Adrenal gland (tissue), 12 donors: ENCODE results near the gene FMN1. TPM values are rescaled to one million over a fixed set of nuclear protein-coding genes. Genes with fewer than 3 reads are reported as not detected.

Experiments
- DNase-seq, 7 donors: peaks; one replicate each; pipeline ENCODE4 v3.0.0-alpha.2; 2019 to 2020
- H3K27ac ChIP-seq, 5 donors: fragments of 200-600 bp; sonication (generic) in 4 of 5; 1 replicate in 3 of 5; 2 replicates in 2 of 5; pipeline versions ENCODE4 v1.5.1 to v1.8.0; 2016 to 2020; ENCODE audit warnings: mild to moderate bottlenecking in 1 of 5
- H3K27me3 ChIP-seq: fragments of 200-600 bp; 2 replicates; pipeline ENCODE4 v1.8.0; 2021
- H3K36me3 ChIP-seq, 2 donors: fragments of 200-600 bp; replicated peaks in 1 of 2; 1 replicate in 1 of 2; 2 replicates in 1 of 2; pipeline versions ENCODE4 v1.5.1 to v1.8.0; 2018 to 2022
- H3K4me1 ChIP-seq, 2 donors: fragments of 200-600 bp; replicated peaks in 1 of 2; 1 replicate in 1 of 2; 2 replicates in 1 of 2; pipeline versions ENCODE4 v1.5.1 to v1.8.0; 2018 to 2021
- H3K4me3 ChIP-seq, 4 donors: fragments of 200-600 bp; sonication (generic) in 3 of 4; one replicate each; pipeline ENCODE4 v1.5.1; 2016 to 2018
- H3K9me3 ChIP-seq, 3 donors: fragments of 200-600 bp; sonication (generic) in 1 of 3; replicated peaks in 1 of 3; 1 replicate in 2 of 3; 2 replicates in 1 of 3; pipeline versions ENCODE4 v1.5.1 to v1.8.0; 2016 to 2021
- CTCF ChIP-seq, 6 experiments: fragments of 450-650 bp in 4 of 6; fragments of 200-600 bp in 2 of 6; sonication (generic) in 1 of 6; IDR thresholded peaks; 1 replicate in 5 of 6; 2 replicates in 1 of 6; pipeline versions ENCODE4 v1.5.1 to v1.8.0; 2016 to 2021; ENCODE audit warnings: antibody characterized with exemption in 6 of 6, mild to moderate bottlenecking in 2 of 6, moderate library complexity in 1 of 6
- POLR2A ChIP-seq, 2 donors: fragments of 450-650 bp; IDR thresholded peaks; one replicate each; pipeline ENCODE4 v1.6.1; 2017; ENCODE audit warnings: antibody characterized with exemption in 2 of 2, mild to moderate bottlenecking in 2 of 2, moderate library complexity in 1 of 2
- WGBS, 4 donors: extraction: QIAGEN DNeasy Blood & Tissue Kit in 2 of 4; methylation state at CpG; one replicate each; pipeline versions ENCODE4 v1.1.5 to v1.1.7; 2013 to 2017; 5-methylcytosine and 5-hydroxymethylcytosine counted together
- intact Hi-C, 2 donors: fragments of 100-400 bp; cut with DNase I; formaldehyde crosslinking; loops; one replicate each; pipeline versions ENCODE4 v1.14.1 to v1.15.0; 2022 to 2023
- polyA plus RNA-seq, 3 donors: library from polyadenylated mRNA; stranded (reverse); fragments of 200-250 nt in 2 of 3; fragments of 350-450 nt in 1 of 3; fragmentation: Illumina TruSeq in 1 of 3; extraction: RNeasy Lipid Tissue Mini Kit (QIAGEN cat#74804) in 1 of 3; gene quantifications; one replicate each; pipeline ENCODE4 v1.2.3, GENCODE V29; 2013 to 2014
- total RNA-seq, 9 donors: library from RNA; depleted of rRNA in 4 of 9; stranded (reverse); fragments of >200 nt in 4 of 9; fragments of 120-200 nt in 1 of 9; fragmentation: NEBNext Ultra II Directional in 1 of 9; extraction: Animal tissue kit (Norgen Biotek cat#: 25700) in 1 of 9; gene quantifications; one replicate each; pipeline versions ENCODE4 v1.1.0 to v1.2.4, GENCODE V29; 2013 to 2023
- donor health status: healthy with polysubstance abuse.
- donor health status: Bipolar disorder and iron deficiency.
- donor health status: DM: yes; HTN: yes; CAD: no.
- donor health status: DM: no; HTN: no; CAD: no.
- donor health status: DM: no; HTN: no; CAD: no.
- donor health status: DM: yes; HTN: yes; CAD: no.

The FMN1 gene
- total and polyA plus RNA-seq, 12 donors: 0.37 to 29.2 (median 11.4) TPM

- H3K27me3 ChIP-seq: no peaks in the 10 kb centered on the region
- peaks cover 0 to 14% of the 10 kb centered on the region in 2 donors for H3K4me1 ChIP-seq
- DNase-seq: no peak
- no peak overlapping the region for H3K4me3 ChIP-seq
- no peak overlapping the region for H3K27ac ChIP-seq
- intact Hi-C loops: loop anchor here in 1 of 2 donors (10.0 kb wide), 1 partner anchor 47 kb away; no protein-coding TSS in a partner anchor
- TF ChIP-seq POLR2A (IDR thresholded peaks at IDR 0.05) (no peak), CTCF (IDR thresholded peaks at IDR 0.05) (no peak)
- no peaks in the 10 kb centered on the region for H3K36me3 ChIP-seq
- no peaks in the 10 kb centered on the region for H3K9me3 ChIP-seq
- WGBS, 4 donors: 28 to 54% (median 41%) methylated on average over 2 of the region's 2 CpGs
Observed at GRCh38 chr15:32857732-32858131, 336.8 kb downstream of the FMN1 start.

GRCh38 chr15:32856753-32857152, 337.8 kb downstream of the FMN1 start:
- no peak overlapping the region for H3K27ac ChIP-seq

GRCh38 chr15:32855942-32856341, 338.6 kb downstream of the FMN1 start:
- intact Hi-C loops: loop anchor here in 1 of 2 donors (10.0 kb wide), 1 partner anchor 49 kb away; no protein-coding TSS in a partner anchor
- H3K27me3 ChIP-seq: no peaks in the 10 kb centered on the region
- no peaks in the 10 kb centered on the region for H3K36me3 ChIP-seq
- no peaks in the 10 kb centered on the region for H3K9me3 ChIP-seq
- no peak overlapping the region for H3K27ac ChIP-seq
- H3K4me1 ChIP-seq: peaks cover 0 to 1% of the 10 kb centered on the region in 2 donors
- TF ChIP-seq POLR2A (IDR thresholded peaks at IDR 0.05) (no peak), CTCF (IDR thresholded peaks at IDR 0.05) (no peak)
- no peak overlapping the region for H3K4me3 ChIP-seq
- peak in 2 of 7 donors; percentile 13 to 33 for DNase-seq

More at GRCh38 chr15:32856753-32857152, 337.8 kb downstream of the FMN1 start:
- TF ChIP-seq POLR2A (IDR thresholded peaks at IDR 0.05): no peak
- no peak for TF ChIP-seq CTCF (IDR thresholded peaks at IDR 0.05)
- Histone ChIP-seq H3K27me3 (no peaks in the 10 kb centered on the region), H3K4me3 (no peak overlapping the region), H3K4me1 (peaks cover 0 to 8% of the 10 kb centered on the region in 2 donors), H3K9me3 (no peaks in the 10 kb centered on the region), H3K36me3 (no peaks in the 10 kb centered on the region)
- WGBS, 4 donors: 72 to 90% (median 85%) methylated on average over 4 of the region's 4 CpGs
- no peak for DNase-seq
- intact Hi-C loops: loop anchor here in 1 of 2 donors (10.0 kb wide), 1 partner anchor 48 kb away; no protein-coding TSS in a partner anchor

- H3K4me3 ChIP-seq: no peak overlapping the region
- DNase-seq: no peak
- H3K27ac ChIP-seq: no peak overlapping the region
- H3K27me3 ChIP-seq: no peaks in the 10 kb centered on the region
- no peak for TF ChIP-seq POLR2A (IDR thresholded peaks at IDR 0.05)
- TF ChIP-seq CTCF (IDR thresholded peaks at IDR 0.05): no peak
- no peaks in the 10 kb centered on the region for H3K9me3 ChIP-seq
- no peaks in the 10 kb centered on the region for H3K36me3 ChIP-seq
- intact Hi-C loops: loop anchor here in 1 of 2 donors (10.0 kb wide), 1 partner anchor 51 kb away; no protein-coding TSS in a partner anchor
- no peaks in the 10 kb centered on the region for H3K4me1 ChIP-seq
- WGBS, 4 donors: 88 to 95% (median 92%) methylated on average over 3 of the region's 3 CpGs
Observed at GRCh38 chr15:32853592-32853991, 340.9 kb downstream of the FMN1 start.
